H9 (cell line): Measurements from ENCODE around the gene KCNV2. TPM values are rescaled to one million over a fixed set of nuclear protein-coding genes. Genes with fewer than 3 reads are reported as not detected.

Experiments
- DNase-seq: peaks from one replicate; pipeline ENCODE4 v3.0.0-alpha.2; 2017
- H2AFZ ChIP-seq: one replicate; pipeline ENCODE4 v1.6.1; 2013; ENCODE audit warnings: mild to moderate bottlenecking, low read length, control low read depth, moderate library complexity
- H2AK5ac ChIP-seq: 2 replicates; pipeline ENCODE4 v1.6.1; 2013; ENCODE audit warnings: low read length, control low read depth, mixed read lengths; ENCODE audit not compliant: insufficient read length
- H2BK120ac ChIP-seq: one replicate; pipeline ENCODE4 v1.6.1; 2013; ENCODE audit warnings: low read depth, mild to moderate bottlenecking, low read length, control low read depth, inconsistent platforms; ENCODE audit not compliant: poor library complexity, severe bottlenecking
- H2BK12ac ChIP-seq: 2 replicates; pipeline ENCODE4 v1.6.1; 2013; ENCODE audit warnings: low read length, control low read depth, mixed read lengths, low read depth; ENCODE audit not compliant: insufficient read length
- H2BK15ac ChIP-seq: 2 replicates; pipeline ENCODE4 v1.6.1; 2013; ENCODE audit warnings: low read depth, low read length, control low read depth
- H2BK20ac ChIP-seq: one replicate; pipeline ENCODE4 v1.6.1; 2013; ENCODE audit warnings: low read depth, mild to moderate bottlenecking, low read length, control low read depth, inconsistent platforms; ENCODE audit not compliant: poor library complexity, severe bottlenecking
- H2BK5ac ChIP-seq: 2 replicates; pipeline ENCODE4 v1.6.1; 2013; ENCODE audit warnings: low read length, control low read depth, mixed read lengths; ENCODE audit not compliant: insufficient read length
- H3K14ac ChIP-seq: 2 replicates; pipeline ENCODE4 v1.6.1; 2013; ENCODE audit warnings: low read length, control low read depth; ENCODE audit not compliant: insufficient read depth
- H3K18ac ChIP-seq: 2 replicates; pipeline ENCODE4 v1.6.1; 2013; ENCODE audit warnings: low read depth, mild to moderate bottlenecking, mixed read lengths, low read length, control low read depth; ENCODE audit not compliant: insufficient read length
- H3K23ac ChIP-seq: 2 replicates; pipeline ENCODE4 v1.6.1; 2013; ENCODE audit warnings: low read length, control low read depth, mixed read lengths, low read depth; ENCODE audit not compliant: insufficient read length
- H3K23me2 ChIP-seq: 2 replicates; pipeline ENCODE4 v1.6.1; 2013; ENCODE audit warnings: low read depth, mild to moderate bottlenecking, mixed read lengths, low read length, control low read depth; ENCODE audit not compliant: insufficient read length, poor library complexity, severe bottlenecking
- H3K27ac ChIP-seq: 2 replicates; pipeline ENCODE4 v1.5.1; 2013; ENCODE audit warnings: low read length, control low read depth, mixed read lengths, low read depth; ENCODE audit not compliant: insufficient read length
- H3K27me3 ChIP-seq: 2 replicates; pipeline ENCODE4 v1.6.1; 2013; ENCODE audit warnings: low read length, control low read depth, inconsistent platforms; ENCODE audit not compliant: insufficient read depth
- H3K4ac ChIP-seq: 2 replicates; pipeline ENCODE4 v1.6.1; 2013; ENCODE audit warnings: low read depth, mild to moderate bottlenecking, control low read depth, inconsistent platforms, low read length, moderate library complexity
- H3K4me1 ChIP-seq: 2 replicates; pipeline ENCODE4 v1.6.1; 2013; ENCODE audit warnings: low read length, control low read depth, inconsistent platforms; ENCODE audit not compliant: insufficient read depth
- H3K4me2 ChIP-seq: 2 replicates; pipeline ENCODE4 v1.6.1; 2013; ENCODE audit warnings: low read length, control low read depth, mixed read lengths; ENCODE audit not compliant: insufficient read length, insufficient read depth
- H3K56ac ChIP-seq: 2 replicates; pipeline ENCODE4 v1.6.1; 2013; ENCODE audit warnings: low read depth, mild to moderate bottlenecking, mixed read lengths, low read length, control low read depth; ENCODE audit not compliant: insufficient read length
- H3K79me1 ChIP-seq: 2 replicates; pipeline ENCODE4 v1.6.1; 2013; ENCODE audit warnings: low read depth, mild to moderate bottlenecking, moderate library complexity, low read length, control low read depth, inconsistent platforms; ENCODE audit not compliant: insufficient read depth, poor library complexity, severe bottlenecking
- H3K79me2 ChIP-seq: 2 replicates; pipeline ENCODE4 v1.6.1; 2013; ENCODE audit warnings: low read length, control low read depth, inconsistent platforms; ENCODE audit not compliant: insufficient read depth
- H3K9ac ChIP-seq: 2 replicates; pipeline ENCODE4 v1.6.1; 2013; ENCODE audit warnings: low read length, control low read depth, mixed read lengths; ENCODE audit not compliant: insufficient read length; ENCODE audit errors: extremely low read depth
- H3K9me3 ChIP-seq: one replicate; pipeline ENCODE4 v1.6.1; 2013; ENCODE audit warnings: low read depth, low read length, inconsistent platforms; ENCODE audit not compliant: control insufficient read depth
- H3T11ph ChIP-seq: one replicate; pipeline ENCODE4 v1.6.1; 2013; ENCODE audit warnings: mild to moderate bottlenecking, low read length, control low read depth, inconsistent platforms
- H4K20me1 ChIP-seq: one replicate; pipeline ENCODE4 v1.6.1; 2013; ENCODE audit not compliant: control insufficient read depth, insufficient read length, insufficient read depth
- H4K5ac ChIP-seq: 2 replicates; pipeline ENCODE4 v1.6.1; 2013; ENCODE audit warnings: low read depth, mild to moderate bottlenecking, mixed read lengths, low read length, control low read depth; ENCODE audit not compliant: insufficient read length
- H4K8ac ChIP-seq: replicated peaks from 2 replicates; pipeline ENCODE4 v1.6.1; 2013; ENCODE audit warnings: low read length, control low read depth, mixed read lengths, low read depth; ENCODE audit not compliant: insufficient read length
- H4K91ac ChIP-seq: 2 replicates; pipeline ENCODE4 v1.6.1; 2013; ENCODE audit warnings: low read depth, mild to moderate bottlenecking, moderate library complexity, mixed read lengths, low read length, control low read depth; ENCODE audit not compliant: insufficient read length
- H3K27ac Mint-ChIP-seq, 3 experiments: 2 replicates in 2 of 3; 3 replicates in 1 of 3; pipeline ENCODE4 v1.8.0; 2020 to 2021; ENCODE audit warnings: mixed read lengths in 3 of 3, mild to moderate bottlenecking in 1 of 3, moderate library complexity in 1 of 3
- H3K27me3 Mint-ChIP-seq: 2 replicates; pipeline ENCODE4 v1.8.0; 2021; ENCODE audit warnings: low read depth, mild to moderate bottlenecking, moderate library complexity, mixed read lengths
- H3K36me3 Mint-ChIP-seq, 3 experiments: 2 replicates in 2 of 3; 3 replicates in 1 of 3; pipeline ENCODE4 v1.8.0; 2020 to 2021; ENCODE audit warnings: low read depth in 3 of 3, mixed read lengths in 3 of 3; ENCODE audit not compliant: insufficient read depth in 1 of 3
- H3K4me1 Mint-ChIP-seq, 2 experiments: 2 replicates each; pipeline ENCODE4 v1.8.0; 2020; ENCODE audit warnings: mixed read lengths in 2 of 2
- H3K4me3 Mint-ChIP-seq, 2 experiments: 2 replicates in 1 of 2; 3 replicates in 1 of 2; pipeline ENCODE4 v1.8.0; 2020 to 2021; ENCODE audit warnings: mild to moderate bottlenecking in 2 of 2, mixed read lengths in 2 of 2, moderate library complexity in 1 of 2
- H3K9me3 Mint-ChIP-seq, 2 experiments: 2 replicates in 1 of 2; 3 replicates in 1 of 2; pipeline ENCODE4 v1.8.0; 2020; ENCODE audit warnings: mild to moderate bottlenecking in 2 of 2, mixed read lengths in 2 of 2, moderate library complexity in 1 of 2
- CTCF ChIP-seq: fragments of 200-600 bp; sonication (generic); conservative IDR thresholded peaks from 3 replicates; pipeline ENCODE4 v1.8.0; 2021; ENCODE audit warnings: antibody characterized with exemption, mild to moderate bottlenecking
- WGBS: extraction: QIAGEN DNeasy Blood & Tissue Kit; methylation state at CpG from one replicate; pipeline ENCODE4 v1.1.7; 2013; ENCODE audit warnings: missing lambda C conversion rate, low lambda C conversion rate, mixed read lengths; ENCODE audit not compliant: insufficient read length; ENCODE audit errors: extremely low coverage; 5-methylcytosine and 5-hydroxymethylcytosine counted together
- total RNA-seq: library from RNA; stranded (reverse); gene quantifications from 2 replicates; pipeline ENCODE4 v1.2.1, GENCODE V29; 2021

KCNV2 gene
- total RNA-seq, 1 experiment from 2014 or later = not detected

- no peak overlapping the region for H3T11ph ChIP-seq
- WGBS = no CpG with 5 or more reads among the region's 4 CpGs
- H2BK5ac ChIP-seq = no peak overlapping the region
- Mint-ChIP-seq H3K4me1 (peaks cover 54 to 57% of the 10 kb centered on the region in 2 experiments), H3K9me3 (no peaks in the 10 kb centered on the region), H3K36me3 (peaks cover 13 to 26% (median 22%) of the 10 kb centered on the region in 3 experiments; a peak in 5 of 7 replicates), H3K27ac (peak overlapping the region in 1 of 3 experiments; percentile 22; a peak in 3 of 7 replicates), H3K27me3 (no peaks in the 10 kb centered on the region; the same call in 1 of the 2 replicates), H3K4me3 (no peak overlapping the region)
- peaks cover 9% of the 10 kb centered on the region; the same call in 1 of the 2 replicates for H3K4me1 ChIP-seq
- H3K56ac ChIP-seq = no peak overlapping the region
- H2AFZ ChIP-seq = no peak overlapping the region
- no peaks in the 10 kb centered on the region for H3K9me3 ChIP-seq
- H4K5ac ChIP-seq = no peak overlapping the region
- H2BK120ac ChIP-seq = no peak overlapping the region
- H2BK12ac ChIP-seq = no peak overlapping the region
- H2BK15ac ChIP-seq = no peak overlapping the region
- H4K8ac ChIP-seq = no peak overlapping the region
- DNase-seq = no peak
- no peak overlapping the region for H2AK5ac ChIP-seq
- no peak for TF ChIP-seq CTCF
- no peak overlapping the region for H3K4me2 ChIP-seq
- no peaks in the 10 kb centered on the region for H3K23me2 ChIP-seq
- H3K27ac ChIP-seq = no peak overlapping the region
- no peak overlapping the region for H2BK20ac ChIP-seq
- no peak overlapping the region for H3K14ac ChIP-seq
- H3K18ac ChIP-seq = no peak overlapping the region
- H3K23ac ChIP-seq = no peak overlapping the region
- H3K4ac ChIP-seq = no peak overlapping the region
- H3K27me3 ChIP-seq = no peaks in the 10 kb centered on the region
- H3K79me2 ChIP-seq = no peaks in the 10 kb centered on the region
- no peak overlapping the region for H4K91ac ChIP-seq
- no peak overlapping the region for H3K9ac ChIP-seq
- H3K79me1 ChIP-seq = no peaks in the 10 kb centered on the region
- no peaks in the 10 kb centered on the region for H4K20me1 ChIP-seq
These were observed 44.1 kb downstream of the KCNV2 start for GRCh38 chr9:2761424-2761823.
